ENCODE results near the gene FCN2.
A peak's percentile ranks its signal among the peaks of the same experiment; 100 is the strongest.

FCN2 gene

GRCh38 chr9:134888603-134889190, 8.1 kb downstream of the FCN2 start:
- DNase-seq (ENCODE audit: low read depth, low spot score) = no peak

GRCh38 chr9:134889386-134890154, 9.0 kb downstream of the FCN2 start:
- peak; percentile 12 for DNase-seq (ENCODE audit: low read depth, low spot score)

GRCh38 chr9:134890155-134890495, 9.5 kb downstream of the FCN2 start:
- no peak for DNase-seq (ENCODE audit: low read depth, low spot score)

GRCh38 chr9:134891053-134891452, 10.4 kb downstream of the FCN2 start:
- DNase-seq (ENCODE audit: low read depth, low spot score) = no peak

- DNase-seq (ENCODE audit: low read depth, low spot score) = no peak
Observed at GRCh38 chr9:134891713-134892112, 11.1 kb downstream of the FCN2 start.

GRCh38 chr9:134892221-134892620, 11.6 kb downstream of the FCN2 start:
- DNase-seq (ENCODE audit: low read depth, low spot score) = no peak

GRCh38 chr9:134892820-134893420, 12.3 kb downstream of the FCN2 start:
- DNase-seq (ENCODE audit: low read depth, low spot score) = no peak

GRCh38 chr9:134894136-134894860, 13.7 kb downstream of the FCN2 start:
- no peak for DNase-seq (ENCODE audit: low read depth, low spot score)

- no peak for DNase-seq (ENCODE audit: low read depth, low spot score)
Observed at GRCh38 chr9:134895097-134895496, 14.5 kb downstream of the FCN2 start.

GRCh38 chr9:134895567-134895907, 14.9 kb downstream of the FCN2 start:
- DNase-seq (ENCODE audit: low read depth, low spot score) = no peak

- DNase-seq (ENCODE audit: low read depth, low spot score) = peak; percentile 92
Observed at GRCh38 chr9:134895908-134896833, 15.6 kb downstream of the FCN2 start.

- DNase-seq (ENCODE audit: low read depth, low spot score) = no peak
Observed at GRCh38 chr9:134896834-134897583, 16.4 kb downstream of the FCN2 start.

GRCh38 chr9:134897584-134898170, 17.1 kb downstream of the FCN2 start:
- no peak for DNase-seq (ENCODE audit: low read depth, low spot score)

- DNase-seq (ENCODE audit: low read depth, low spot score) = no peak
Observed at GRCh38 chr9:134898319-134898718, 17.7 kb downstream of the FCN2 start.

GRCh38 chr9:134899168-134899567, 18.6 kb downstream of the FCN2 start:
- no peak for DNase-seq (ENCODE audit: low read depth, low spot score)

GRCh38 chr9:134899818-134900217, 19.2 kb downstream of the FCN2 start:
- no peak for DNase-seq (ENCODE audit: low read depth, low spot score)

- DNase-seq (ENCODE audit: low read depth, low spot score) = no peak
Observed at GRCh38 chr9:134902936-134903335, 22.3 kb downstream of the FCN2 start.

GRCh38 chr9:134908524-134909309, 28.1 kb downstream of the FCN2 start:
- no peak for DNase-seq (ENCODE audit: low read depth, low spot score)
